Measurements from ENCODE around the gene ACAA1. TPM values are rescaled to one million over a fixed set of nuclear protein-coding genes. Genes with fewer than 3 reads are reported as not detected.

ACAA1 gene
- total and polyA plus RNA-seq, 10 of the 15 experiments (the other 5 are each of a cell fraction or from before 2014, with no cell fraction given) = 5.7 to 85.4 (median 60.6) TPM

DNA sequence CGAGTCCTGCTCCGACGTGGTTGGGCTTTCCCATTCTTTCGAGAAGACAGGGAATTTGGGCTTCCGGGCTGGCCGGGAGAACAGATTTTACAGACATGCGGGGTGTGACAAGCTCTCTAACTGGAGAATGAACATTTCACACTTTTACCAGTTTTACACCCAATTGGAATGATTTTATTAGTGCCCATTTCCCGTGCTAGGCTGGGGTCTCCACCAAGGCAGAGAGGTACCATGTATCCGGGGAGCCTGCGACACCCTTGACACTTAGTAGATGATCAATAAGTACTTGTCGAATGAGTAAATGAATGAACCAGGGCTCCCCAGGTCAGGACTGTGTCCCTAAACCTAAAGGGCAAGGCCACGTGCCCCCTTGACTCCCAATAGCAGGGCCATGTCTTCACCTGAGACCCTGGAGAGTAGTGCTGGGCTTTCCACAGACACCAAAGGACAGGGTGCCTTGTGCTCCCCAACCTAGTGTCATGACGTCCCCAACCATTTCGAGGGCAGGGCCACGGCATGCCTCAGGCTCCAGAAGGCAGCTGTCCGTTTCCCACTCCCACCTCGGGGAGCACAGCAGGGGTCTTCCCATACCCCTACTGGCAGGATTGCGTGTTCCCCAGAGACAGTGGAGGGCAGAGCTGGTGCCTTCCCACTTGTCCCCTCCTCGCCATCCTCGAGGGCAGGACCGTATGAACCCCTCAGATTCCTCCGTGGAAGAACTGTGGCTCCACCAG is 855 bp upstream of the ACAA1 start (continued):
- TF ChIP-seq, protein P1, sequence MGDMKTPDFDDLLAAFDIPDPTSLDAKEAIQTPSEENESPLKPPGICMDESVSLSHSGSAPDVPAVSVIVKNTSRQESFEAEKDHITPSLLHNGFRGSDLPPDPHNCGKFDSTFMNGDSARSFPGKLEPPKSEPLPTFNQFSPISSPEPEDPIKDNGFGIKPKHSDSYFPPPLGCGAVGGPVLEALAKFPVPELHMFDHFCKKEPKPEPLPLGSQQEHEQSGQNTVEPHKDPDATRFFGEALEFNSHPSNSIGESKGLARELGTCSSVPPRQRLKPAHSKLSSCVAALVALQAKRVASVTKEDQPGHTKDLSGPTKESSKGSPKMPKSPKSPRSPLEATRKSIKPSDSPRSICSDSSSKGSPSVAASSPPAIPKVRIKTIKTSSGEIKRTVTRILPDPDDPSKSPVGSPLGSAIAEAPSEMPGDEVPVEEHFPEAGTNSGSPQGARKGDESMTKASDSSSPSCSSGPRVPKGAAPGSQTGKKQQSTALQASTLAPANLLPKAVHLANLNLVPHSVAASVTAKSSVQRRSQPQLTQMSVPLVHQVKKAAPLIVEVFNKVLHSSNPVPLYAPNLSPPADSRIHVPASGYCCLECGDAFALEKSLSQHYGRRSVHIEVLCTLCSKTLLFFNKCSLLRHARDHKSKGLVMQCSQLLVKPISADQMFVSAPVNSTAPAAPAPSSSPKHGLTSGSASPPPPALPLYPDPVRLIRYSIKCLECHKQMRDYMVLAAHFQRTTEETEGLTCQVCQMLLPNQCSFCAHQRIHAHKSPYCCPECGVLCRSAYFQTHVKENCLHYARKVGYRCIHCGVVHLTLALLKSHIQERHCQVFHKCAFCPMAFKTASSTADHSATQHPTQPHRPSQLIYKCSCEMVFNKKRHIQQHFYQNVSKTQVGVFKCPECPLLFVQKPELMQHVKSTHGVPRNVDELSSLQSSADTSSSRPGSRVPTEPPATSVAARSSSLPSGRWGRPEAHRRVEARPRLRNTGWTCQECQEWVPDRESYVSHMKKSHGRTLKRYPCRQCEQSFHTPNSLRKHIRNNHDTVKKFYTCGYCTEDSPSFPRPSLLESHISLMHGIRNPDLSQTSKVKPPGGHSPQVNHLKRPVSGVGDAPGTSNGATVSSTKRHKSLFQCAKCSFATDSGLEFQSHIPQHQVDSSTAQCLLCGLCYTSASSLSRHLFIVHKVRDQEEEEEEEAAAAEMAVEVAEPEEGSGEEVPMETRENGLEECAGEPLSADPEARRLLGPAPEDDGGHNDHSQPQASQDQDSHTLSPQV (IDR thresholded peaks at IDR 0.05) = no peak
- TF ChIP-seq POLR2AphosphoS5 (IDR thresholded peaks at IDR 0.05; ENCODE audit: low read length) (peak; percentile 33; the same call in 1 of the 2 replicates), TCF12 (IDR thresholded peaks at IDR 0.05; ENCODE audit: low read depth, low read length) (0 out of 2 replicates have a peak, but pooled peaks have one; percentile 3)
- TF ChIP-seq, protein P2, sequence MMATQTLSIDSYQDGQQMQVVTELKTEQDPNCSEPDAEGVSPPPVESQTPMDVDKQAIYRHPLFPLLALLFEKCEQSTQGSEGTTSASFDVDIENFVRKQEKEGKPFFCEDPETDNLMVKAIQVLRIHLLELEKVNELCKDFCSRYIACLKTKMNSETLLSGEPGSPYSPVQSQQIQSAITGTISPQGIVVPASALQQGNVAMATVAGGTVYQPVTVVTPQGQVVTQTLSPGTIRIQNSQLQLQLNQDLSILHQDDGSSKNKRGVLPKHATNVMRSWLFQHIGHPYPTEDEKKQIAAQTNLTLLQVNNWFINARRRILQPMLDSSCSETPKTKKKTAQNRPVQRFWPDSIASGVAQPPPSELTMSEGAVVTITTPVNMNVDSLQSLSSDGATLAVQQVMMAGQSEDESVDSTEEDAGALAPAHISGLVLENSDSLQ (IDR thresholded peaks at IDR 0.05) = no peak

DNA sequence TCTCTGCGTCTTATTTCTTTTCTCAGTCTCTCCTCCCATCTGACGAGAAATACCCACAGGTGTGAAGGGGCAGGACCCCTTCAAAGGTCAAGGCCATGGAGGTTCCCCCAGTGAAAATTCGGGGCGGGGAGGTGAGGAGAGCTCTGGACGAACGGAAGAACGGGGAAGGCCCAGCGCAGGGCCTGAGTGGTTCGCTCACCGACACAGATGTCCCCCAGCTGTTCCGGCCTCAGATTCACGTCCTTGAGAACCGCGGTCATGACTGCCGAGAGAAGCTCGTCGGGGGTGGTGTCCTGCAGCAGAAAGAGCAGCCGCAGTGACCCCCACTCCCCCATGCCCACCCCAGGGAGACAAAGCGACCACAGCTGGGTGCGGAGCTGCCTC is 542 bp downstream of the ACAA1 start:
- DNase-seq (ENCODE audit: low read depth, low spot score) = no peak
- no peaks in the 10 kb centered on the region for H3K27me3 ChIP-seq (replicated peaks in 1 of 2; ENCODE audit: control insufficient read depth in 2 of 2, insufficient read depth in 2 of 2, low read length in 1 of 2)
- intact Hi-C loops (cut with micrococcal nuclease; ENCODE audit: unreplicated experiment) = loop anchor here (5.0 kb wide), 1 partner anchor 76 kb away; no protein-coding TSS in a partner anchor
- FAIRE-seq = no peak
- H3K4me2 ChIP-seq (ENCODE audit: control insufficient read depth, insufficient read depth) = peak overlapping the region; percentile 85
- 0% methylated on average over 16 of the region's 20 CpGs for WGBS (ENCODE audit: insufficient coverage, insufficient replicate concordance, low lambda C conversion rate, missing lambda C conversion rate)
- H3K36me3 ChIP-seq (ENCODE audit: control insufficient read depth in 2 of 2, insufficient read depth in 2 of 2, low read length in 1 of 2) = peaks cover 0 to 16% of the 10 kb centered on the region in 2 experiments; a peak in 2 of 4 replicates
- H4K20me1 ChIP-seq (ENCODE audit: control insufficient read depth, insufficient read depth) = no peaks in the 10 kb centered on the region; the same call in 1 of the 2 replicates
- peak overlapping the region; percentile 65 for H3K27ac ChIP-seq (ENCODE audit: control insufficient read depth, insufficient read depth)
- peak overlapping the region; percentile 75 for H2AFZ ChIP-seq (ENCODE audit: control insufficient read depth, low read depth, low read length)
- peaks cover 27% of the 10 kb centered on the region for H3K4me1 ChIP-seq (ENCODE audit: control insufficient read depth, insufficient read depth, low read length)
- peak; percentile 15 for ATAC-seq
- POLR2A ChIA-PET = interaction anchor here (0.8 to 8.8 kb wide), 14 partner anchors 12 to 210 kb away, joined by 3 to 146 read pairs (median 5); partner anchors contain the start of genes OXSR1 and XYLB
- H3K79me2 ChIP-seq (ENCODE audit: control insufficient read depth, insufficient read depth, low read length) = peaks cover 65% of the 10 kb centered on the region
- H3K4me3 ChIP-seq = peak overlapping the region; percentile 76
- no TSS peak for BruUV-seq (replicated peaks)
- CTCF ChIA-PET = interaction anchor here (0.9 to 8.2 kb wide), 5 partner anchors 20 to 208 kb away, joined by 3 to 74 read pairs (median 4); partner anchors contain the start of gene OXSR1
- no peaks in the 10 kb centered on the region; the same call in 2 of the 3 replicates for H3K9me3 ChIP-seq (replicated peaks; ENCODE audit: control insufficient read depth, insufficient read depth, low read length)
- RAD21 ChIA-PET (ENCODE audit: unreplicated experiment) = interaction anchor here (0.7 to 5.0 kb wide), 11 partner anchors 21 to 210 kb away, joined by 3 to 62 read pairs (median 3); partner anchors contain the start of genes OXSR1 and XYLB
- SMC1A ChIA-PET (ENCODE audit: uncharacterized antibody, unreplicated experiment) = interaction anchor here (0.8 to 8.2 kb wide), 7 partner anchors 19 to 211 kb away, joined by 3 to 92 read pairs (median 4); partner anchors contain the start of genes OXSR1 and XYLB
- in situ Hi-C loops (cut with MboI) = no loop called here
- peak overlapping the region; percentile 79 for H3K9ac ChIP-seq (ENCODE audit: control insufficient read depth, insufficient read depth, low read length)
- TF ChIP-seq IKZF2 (IDR thresholded peaks at IDR 0.05) (no peak), NFYB (IDR thresholded peaks at IDR 0.05; ENCODE audit: insufficient read depth, low read depth, low read length) (no peak), PAX8 (IDR thresholded peaks at IDR 0.05) (no peak), CREB1 (IDR thresholded peaks at IDR 0.05; ENCODE audit: low read depth) (no peak), TCF3 (IDR thresholded peaks at IDR 0.05; ENCODE audit: borderline replicate concordance, insufficient read depth, low read depth, low read length) (peak; percentile 67; the same call in 1 of the 2 replicates), NR2C1 (IDR thresholded peaks at IDR 0.05) (0 out of 2 replicates have a peak, but pooled peaks have one; percentile 22), ASH2L (IDR thresholded peaks at IDR 0.05; ENCODE audit: borderline replicate concordance, low read depth) (no peak)
- TF ChIP-seq, protein P3, sequence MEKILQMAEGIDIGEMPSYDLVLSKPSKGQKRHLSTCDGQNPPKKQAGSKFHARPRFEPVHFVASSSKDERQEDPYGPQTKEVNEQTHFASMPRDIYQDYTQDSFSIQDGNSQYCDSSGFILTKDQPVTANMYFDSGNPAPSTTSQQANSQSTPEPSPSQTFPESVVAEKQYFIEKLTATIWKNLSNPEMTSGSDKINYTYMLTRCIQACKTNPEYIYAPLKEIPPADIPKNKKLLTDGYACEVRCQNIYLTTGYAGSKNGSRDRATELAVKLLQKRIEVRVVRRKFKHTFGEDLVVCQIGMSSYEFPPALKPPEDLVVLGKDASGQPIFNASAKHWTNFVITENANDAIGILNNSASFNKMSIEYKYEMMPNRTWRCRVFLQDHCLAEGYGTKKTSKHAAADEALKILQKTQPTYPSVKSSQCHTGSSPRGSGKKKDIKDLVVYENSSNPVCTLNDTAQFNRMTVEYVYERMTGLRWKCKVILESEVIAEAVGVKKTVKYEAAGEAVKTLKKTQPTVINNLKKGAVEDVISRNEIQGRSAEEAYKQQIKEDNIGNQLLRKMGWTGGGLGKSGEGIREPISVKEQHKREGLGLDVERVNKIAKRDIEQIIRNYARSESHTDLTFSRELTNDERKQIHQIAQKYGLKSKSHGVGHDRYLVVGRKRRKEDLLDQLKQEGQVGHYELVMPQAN (conservative IDR thresholded peaks at IDR 0.05) = no peak

Measured in GM12878 (cell line).